ENCODE results near the gene AMER1. TPM values are rescaled to one million over a fixed set of nuclear protein-coding genes. Genes with fewer than 3 reads are reported as not detected.

Gene AMER1
- total RNA-seq, 1 experiment from 2014 or later = 5.8 TPM

DNA sequence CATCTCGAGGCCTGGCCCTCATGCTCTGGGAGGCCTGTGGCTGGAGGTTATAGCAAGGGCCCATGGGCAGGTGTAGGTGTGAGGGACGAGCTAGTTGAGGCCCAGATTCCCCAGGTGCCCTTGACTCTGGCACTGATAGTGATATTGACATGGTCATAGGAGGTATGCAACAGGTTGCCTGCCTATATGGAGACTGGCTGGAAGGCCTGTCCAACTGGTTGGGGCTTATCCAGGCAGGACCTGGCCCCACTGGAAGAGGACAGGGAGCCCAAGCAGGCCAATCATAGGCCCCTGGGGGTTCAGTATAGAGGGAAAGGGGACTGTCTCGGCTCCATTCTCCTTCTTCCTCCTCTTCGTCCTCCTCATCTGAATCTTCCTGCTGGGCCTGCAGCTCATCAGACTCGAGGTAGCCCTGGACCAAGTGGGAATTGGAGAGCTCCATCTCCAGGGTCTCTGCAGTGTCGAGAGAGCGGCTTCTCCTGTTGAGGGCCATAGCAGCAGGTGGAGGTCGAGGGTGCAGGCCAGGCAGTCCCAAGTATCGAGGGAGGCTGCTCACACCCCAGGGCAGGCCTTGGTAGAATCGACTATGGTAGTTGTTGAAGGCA, 15.3 kb downstream of the AMER1 start:
- H3K9me3 ChIP-seq = no peaks in the 10 kb centered on the region
- H3K36me3 ChIP-seq = no peaks in the 10 kb centered on the region; the same call in 1 of the 2 replicates
- H3K27me3 ChIP-seq = no peaks in the 10 kb centered on the region
- no peak overlapping the region for H3K4me3 ChIP-seq
- DNase-seq = no peak

DNA sequence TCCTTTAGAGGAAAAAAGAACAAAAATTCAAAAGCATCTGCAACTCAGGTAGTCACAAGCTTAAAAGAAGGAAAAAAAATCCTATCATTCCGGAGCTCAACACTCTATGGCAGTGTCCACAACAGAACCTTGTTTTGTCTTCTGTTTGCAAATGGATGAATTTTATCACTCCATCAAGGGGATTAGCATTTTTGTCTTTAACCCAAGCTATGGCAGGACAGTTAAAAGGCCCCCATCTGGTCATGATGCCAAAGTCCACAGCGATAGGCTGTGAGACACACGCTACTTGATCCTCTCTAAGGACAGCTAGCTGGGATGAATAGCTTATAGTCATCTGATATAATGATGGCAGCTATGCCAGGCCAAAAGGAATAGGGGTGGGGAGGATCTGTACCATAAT, 16.6 kb downstream of the AMER1 start:
- Histone ChIP-seq H3K4me3 (no peak overlapping the region), H3K9me3 (no peaks in the 10 kb centered on the region), H3K27me3 (no peaks in the 10 kb centered on the region), H3K36me3 (no peaks in the 10 kb centered on the region; the same call in 1 of the 2 replicates)
- DNase-seq = no peak

DNA sequence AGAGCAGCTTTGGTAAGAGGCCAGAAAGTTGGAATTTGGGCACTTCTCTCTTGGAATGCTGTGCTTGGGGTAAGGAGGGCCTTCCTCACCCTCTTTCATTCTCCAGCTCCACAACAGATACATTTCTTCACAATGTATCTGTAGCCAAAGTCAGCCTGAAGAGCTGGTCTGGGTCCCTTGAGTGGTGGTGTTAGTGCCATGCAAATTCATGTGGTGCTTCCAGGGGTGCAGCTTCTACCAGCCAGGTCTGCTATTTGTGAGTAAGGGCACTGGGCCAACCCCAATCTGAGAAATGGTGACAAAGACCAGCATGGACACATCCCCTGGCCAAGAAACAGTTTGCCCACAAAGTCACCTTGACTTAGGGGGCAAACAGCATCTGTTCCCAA, 17.8 kb downstream of the AMER1 start:
- no peaks in the 10 kb centered on the region for H3K9me3 ChIP-seq
- no peaks in the 10 kb centered on the region for H3K27me3 ChIP-seq
- H3K36me3 ChIP-seq = no peaks in the 10 kb centered on the region; the same call in 1 of the 2 replicates
- no peak for DNase-seq
- H3K4me3 ChIP-seq = no peak overlapping the region

DNA sequence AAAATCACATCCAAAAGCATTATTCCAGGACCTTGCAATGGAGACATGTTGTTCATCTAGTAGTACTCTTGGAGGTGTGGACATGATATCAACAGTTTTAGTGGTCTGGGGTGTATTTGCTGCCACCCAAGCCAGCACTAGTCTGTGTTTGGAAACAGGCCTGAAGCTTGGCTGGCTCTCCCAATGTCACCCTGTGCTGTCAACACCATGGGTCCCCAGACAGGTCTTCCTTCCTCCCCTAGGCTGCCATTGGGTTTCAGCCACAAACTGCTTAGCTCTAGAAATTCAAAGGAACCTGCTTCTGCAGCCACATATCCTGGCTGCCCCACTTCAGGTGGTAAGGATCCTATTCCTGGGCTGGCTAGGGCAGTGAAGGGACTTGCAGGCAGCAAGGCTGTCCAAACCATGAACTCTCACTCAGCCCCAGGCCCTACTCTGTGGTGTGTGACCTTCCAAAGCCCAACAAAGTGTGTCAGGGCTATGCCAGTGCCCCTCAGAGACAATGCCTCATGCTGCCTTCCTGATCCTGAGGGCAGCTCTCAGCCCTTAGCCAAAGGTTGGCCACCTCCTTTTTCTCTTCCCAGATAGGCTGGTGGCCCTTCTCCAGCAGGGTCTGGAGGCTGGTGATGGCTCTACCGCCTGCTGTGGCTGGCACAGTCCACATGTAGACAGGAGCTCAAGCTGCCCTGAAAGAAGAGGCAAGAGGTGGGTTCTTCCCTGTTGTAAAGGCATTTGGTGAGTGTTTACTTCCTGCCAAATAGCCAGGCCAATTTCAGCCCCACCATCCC, 18.3 kb downstream of the AMER1 start:
- Histone ChIP-seq H3K4me3 (no peak overlapping the region), H3K27me3 (no peaks in the 10 kb centered on the region), H3K9me3 (no peaks in the 10 kb centered on the region), H3K36me3 (no peaks in the 10 kb centered on the region; the same call in 1 of the 2 replicates)
- DNase-seq = no peak

DNA sequence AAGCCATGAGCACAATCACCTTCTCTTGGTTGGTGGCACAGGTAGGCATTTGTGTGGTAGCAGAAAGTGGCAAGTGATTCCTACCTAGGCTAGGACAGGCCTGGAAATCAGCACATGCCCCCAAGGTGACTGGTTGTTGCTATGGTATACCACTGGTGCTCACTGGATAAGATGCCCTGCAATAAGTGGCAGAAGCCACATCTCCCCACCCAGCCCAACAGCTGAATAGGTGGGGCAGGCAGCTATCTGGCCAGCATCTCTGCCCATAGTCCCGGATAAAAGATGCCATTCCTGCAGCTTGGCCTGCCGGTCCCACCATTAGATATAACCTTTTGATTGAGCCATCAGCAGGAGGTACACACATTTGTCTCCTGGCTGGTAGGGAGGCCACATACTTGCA, 21.1 kb downstream of the AMER1 start:
- Histone ChIP-seq H3K36me3 (no peaks in the 10 kb centered on the region), H3K27me3 (no peaks in the 10 kb centered on the region), H3K4me3 (no peak overlapping the region), H3K9me3 (no peaks in the 10 kb centered on the region)
- DNase-seq = no peak

DNA sequence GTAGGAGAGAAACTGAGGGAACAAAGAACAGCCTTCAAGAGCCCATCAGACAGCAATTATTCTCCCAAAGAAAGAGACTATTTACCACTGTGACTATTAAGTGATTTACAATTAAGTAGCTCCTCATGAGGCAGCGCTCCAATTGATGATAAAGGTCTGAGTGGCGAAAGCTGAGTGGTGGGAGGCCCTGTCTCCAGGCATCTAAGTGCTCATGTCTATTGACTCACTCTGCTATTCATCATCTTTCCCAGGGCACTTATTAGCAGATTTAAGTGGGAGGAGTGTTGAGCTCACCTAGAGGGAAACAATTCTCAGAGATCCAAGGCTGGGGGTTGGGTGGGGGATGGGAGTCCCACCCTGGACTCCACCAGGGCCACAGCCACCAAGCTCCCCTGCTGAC, 23.3 kb downstream of the AMER1 start:
- Histone ChIP-seq H3K27me3 (no peaks in the 10 kb centered on the region), H3K4me3 (no peak overlapping the region), H3K36me3 (no peaks in the 10 kb centered on the region), H3K9me3 (no peaks in the 10 kb centered on the region)
- no peak for DNase-seq

DNA sequence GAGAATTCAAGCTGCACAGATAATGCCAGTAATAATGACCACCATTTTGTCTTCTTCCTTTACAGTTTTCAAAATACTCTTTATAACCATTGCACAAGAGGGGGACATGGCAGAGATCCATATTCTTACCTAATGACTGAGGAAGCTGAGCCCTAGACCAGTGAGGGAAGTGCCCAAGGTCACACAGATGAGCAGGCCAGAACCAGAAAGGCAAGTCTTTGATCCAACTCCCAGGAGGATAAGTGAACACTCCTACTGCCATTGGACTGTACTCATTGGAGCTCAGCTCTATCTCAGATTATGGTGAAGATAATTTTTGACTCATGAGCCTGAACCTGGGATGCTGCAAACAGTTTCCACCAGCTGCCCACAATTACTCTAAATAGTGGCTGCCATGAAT, 28.6 kb downstream of the AMER1 start:
- DNase-seq = no peak
- Histone ChIP-seq H3K4me3 (no peak overlapping the region), H3K27me3 (no peaks in the 10 kb centered on the region), H3K9me3 (no peaks in the 10 kb centered on the region), H3K36me3 (no peaks in the 10 kb centered on the region)

DNA sequence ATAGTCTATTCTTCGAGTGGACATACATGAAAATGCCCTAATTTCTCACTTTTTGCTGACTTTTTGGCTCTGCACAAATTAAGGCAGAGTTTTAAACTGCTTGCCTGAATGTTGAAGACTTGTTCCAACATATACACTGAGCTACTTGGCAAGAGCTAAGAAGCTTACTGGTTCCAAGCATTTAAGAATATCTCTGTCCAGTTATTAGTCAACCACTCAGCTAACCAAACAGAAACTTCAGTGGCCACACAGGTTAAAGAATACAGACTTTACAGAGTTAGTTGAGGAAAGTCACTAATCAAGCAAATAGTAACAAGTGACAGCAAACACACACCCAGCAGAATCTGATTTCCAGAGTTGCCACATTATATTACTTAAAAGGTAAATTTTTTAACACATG, 35.5 kb downstream of the AMER1 start:
- H3K36me3 ChIP-seq = no peaks in the 10 kb centered on the region
- no peaks in the 10 kb centered on the region for H3K27me3 ChIP-seq
- no peak for DNase-seq
- H3K4me3 ChIP-seq = no peak overlapping the region
- H3K9me3 ChIP-seq = no peaks in the 10 kb centered on the region

DNA sequence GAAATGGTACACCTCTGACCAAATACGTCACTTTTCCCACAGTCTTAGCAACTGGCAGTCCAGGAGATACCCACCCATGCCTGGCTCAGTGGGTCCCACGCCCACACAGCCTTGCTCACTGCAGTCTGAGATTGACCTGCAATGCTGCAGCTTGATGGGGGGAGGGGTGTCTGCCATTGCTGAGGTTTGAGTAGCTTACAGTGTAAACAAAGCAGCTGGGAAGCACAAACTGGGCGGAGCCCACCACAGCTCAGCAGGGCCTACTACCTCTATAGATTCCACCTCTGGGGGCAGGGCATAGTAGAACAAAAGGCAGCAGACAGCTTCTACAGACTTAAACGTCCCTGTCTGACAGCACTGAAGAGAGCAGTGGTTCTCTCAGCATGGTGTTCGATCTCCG, 52.7 kb downstream of the AMER1 start:
- Histone ChIP-seq H3K9me3 (no peaks in the 10 kb centered on the region), H3K36me3 (no peaks in the 10 kb centered on the region), H3K4me3 (no peak overlapping the region), H3K27me3 (no peaks in the 10 kb centered on the region)
- no peak for DNase-seq

DNA sequence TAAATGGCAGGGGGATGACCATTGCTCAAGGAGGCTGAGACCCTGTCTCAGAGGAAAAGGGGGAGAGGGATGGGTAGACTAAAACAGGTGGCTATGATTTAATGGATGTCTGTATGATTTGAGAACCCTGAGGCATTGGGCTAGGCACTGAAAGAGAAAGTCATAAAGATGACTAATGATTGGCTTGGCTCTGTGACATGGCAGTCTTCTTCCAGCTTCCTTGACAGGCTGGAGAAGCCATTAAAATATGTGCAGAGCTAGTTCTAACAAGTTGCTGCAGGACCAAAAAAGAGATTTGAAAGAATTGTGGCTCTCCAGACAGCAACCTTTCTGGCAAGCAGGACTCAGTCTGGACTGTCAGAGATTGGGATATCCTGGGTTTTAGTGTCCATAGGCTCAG, 53.6 kb downstream of the AMER1 start:
- Histone ChIP-seq H3K27me3 (no peaks in the 10 kb centered on the region), H3K9me3 (no peaks in the 10 kb centered on the region), H3K4me3 (no peak overlapping the region), H3K36me3 (no peaks in the 10 kb centered on the region)
- DNase-seq = no peak

DNA sequence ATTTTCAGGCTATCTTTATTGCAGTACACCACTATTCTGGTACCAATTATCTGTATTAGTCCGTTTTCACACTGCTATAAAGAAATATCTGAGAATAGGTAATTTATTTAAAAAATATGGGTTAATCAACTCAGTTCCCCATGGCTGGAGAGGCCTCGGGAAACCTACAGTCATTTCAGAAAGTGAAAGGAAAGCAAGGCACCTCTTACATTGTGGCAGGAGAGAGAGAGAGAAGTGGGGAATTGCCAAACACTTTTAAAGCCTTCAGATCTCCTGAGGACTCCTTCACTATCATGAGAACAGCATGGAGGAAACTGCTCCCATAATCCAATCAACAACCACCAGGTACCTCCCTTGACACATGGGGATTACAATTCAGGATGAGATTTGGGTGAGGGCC, 54.7 kb downstream of the AMER1 start:
- Histone ChIP-seq H3K4me3 (no peak overlapping the region), H3K9me3 (no peaks in the 10 kb centered on the region), H3K27me3 (no peaks in the 10 kb centered on the region), H3K36me3 (no peaks in the 10 kb centered on the region)
- DNase-seq = no peak

Other genes starting within 250 kb of the AMER1 start
- not detected in 2 replicates for gene ASB12, start 24.9 kb upstream of the AMER1 start, total RNA-seq (2014; rRNA removed; shearing (Covaris generic); ENCODE audit: low replicate concordance)
- gene MTMR8, start 189.7 kb upstream of the AMER1 start, total RNA-seq (2014; rRNA removed; shearing (Covaris generic); ENCODE audit: low replicate concordance) = not detected in 2 replicates

All from MG63 (cell line).